HepG2 (cell line): Measurements from ENCODE around the gene CATSPERD. TPM values are rescaled to one million over a fixed set of nuclear protein-coding genes. Genes with fewer than 3 reads are reported as not detected.
A peak's percentile ranks its signal among the peaks of the same experiment; 100 is the strongest.

Experiments used
- IKZF4 ChIP-seq: sonication (generic); formaldehyde crosslinking; IDR thresholded peaks from 2 replicates; pipeline ENCODE4 v1.5.1; 2020; ENCODE audit warnings: borderline replicate concordance, mild to moderate bottlenecking, low read depth, missing genetic modification reagents; ENCODE audit errors: not compliant biosample characterization
- KDM2A ChIP-seq: sonication (generic); formaldehyde crosslinking; IDR thresholded peaks from 2 replicates; pipeline ENCODE4 v1.4.0; 2020; ENCODE audit warnings: low read depth, missing genetic modification reagents, borderline replicate concordance
- KDM5B ChIP-seq: sonication (generic); formaldehyde crosslinking; IDR thresholded peaks from 2 replicates; pipeline ENCODE4 v1.4.0; 2020; ENCODE audit warnings: missing genetic modification reagents, mild to moderate bottlenecking, borderline replicate concordance
- LCORL ChIP-seq, 2 experiments: fragments of 450-650 bp in 1 of 2; sonication (generic) in 1 of 2; formaldehyde crosslinking in 1 of 2; IDR thresholded peaks; 2 replicates each; pipeline versions ENCODE4 v1.5.0 to v1.6.1; 2017 to 2020; ENCODE audit warnings: antibody characterized with exemption in 1 of 2, missing genetic modification reagents in 1 of 2
- MED8 ChIP-seq: sonication (generic); formaldehyde crosslinking; IDR thresholded peaks from 2 replicates; pipeline ENCODE4 v1.8.1; 2023; ENCODE audit warnings: mild to moderate bottlenecking, missing genetic modification reagents; ENCODE audit not compliant: insufficient replicate concordance
- MYC ChIP-seq: sonication (generic); formaldehyde crosslinking; IDR thresholded peaks from 2 replicates; pipeline ENCODE4 v1.9.0; 2021; ENCODE audit warnings: missing genetic modification reagents, borderline replicate concordance
- NRL ChIP-seq: sonication (generic); formaldehyde crosslinking; IDR thresholded peaks from 2 replicates; pipeline ENCODE4 v1.5.0; 2020; ENCODE audit warnings: missing genetic modification reagents, mild to moderate bottlenecking, moderate library complexity, borderline replicate concordance
- POGZ ChIP-seq: sonication (generic); formaldehyde crosslinking; IDR thresholded peaks from 2 replicates; pipeline ENCODE4 v1.4.0; 2020; ENCODE audit warnings: mild to moderate bottlenecking, missing genetic modification reagents
- RNF2 ChIP-seq: fragments of 450-650 bp; conservative IDR thresholded peaks from 2 replicates; pipeline ENCODE4 v1.6.1; 2016; ENCODE audit warnings: low read depth
- SAP130 ChIP-seq: IDR thresholded peaks from 2 replicates; pipeline ENCODE4 v1.6.1; 2016; ENCODE audit warnings: low read depth
- SIN3A ChIP-seq: IDR thresholded peaks from 2 replicates; pipeline ENCODE4 v1.6.1; 2011; ENCODE audit warnings: low read depth, mild to moderate bottlenecking, control low read depth, low read length, borderline replicate concordance
- SPEN ChIP-seq: sonication (generic); formaldehyde crosslinking; IDR thresholded peaks from 2 replicates; pipeline ENCODE4 v1.5.1; 2020; ENCODE audit warnings: low read depth, mild to moderate bottlenecking, missing genetic modification reagents
- TBX2 ChIP-seq: sonication (generic); formaldehyde crosslinking; IDR thresholded peaks from 2 replicates; pipeline ENCODE4 v1.5.0; 2020; ENCODE audit warnings: missing genetic modification reagents, mild to moderate bottlenecking, borderline replicate concordance
- ZNF773 ChIP-seq: sonication (generic); formaldehyde crosslinking; IDR thresholded peaks from 2 replicates; pipeline ENCODE4 v1.4.0; 2020; ENCODE audit warnings: missing genetic modification reagents, borderline replicate concordance
- ZSCAN9 ChIP-seq: IDR thresholded peaks from 2 replicates; pipeline ENCODE4 v1.6.1; 2016; ENCODE audit warnings: borderline replicate concordance
- polyA plus RNA-seq, 8 experiments: library from polyadenylated mRNA; depleted of rRNA in 3 of 8; stranded (reverse) in 7 of 8; unstranded in 1 of 8; fragments of >200 nt; fragmentation: Illumina TruSeq in 4 of 8; extraction: Trizol in 4 of 8; gene quantifications; 2 replicates each; pipeline versions ENCODE4 v1.2.1 to v1.2.3, GENCODE V29; 2011 to 2016; ENCODE audit warnings: low read depth in 4 of 8, missing spikeins in 1 of 8, mixed read lengths in 1 of 8; ENCODE audit not compliant: insufficient read depth in 1 of 8
- total RNA-seq, 5 experiments: library from RNA; depleted of rRNA; stranded (reverse); fragments of >200 nt; fragmentation: Illumina TruSeq; extraction: Trizol; gene quantifications; 2 replicates each; pipeline ENCODE4 v1.2.3, GENCODE V29; 2016; ENCODE audit warnings: low read depth in 1 of 5
- TF ChIP-seq, protein P1 (sequence below): sonication (generic); formaldehyde crosslinking; IDR thresholded peaks from 2 replicates; pipeline ENCODE4 v1.4.0; 2020; ENCODE audit warnings: missing genetic modification reagents
- TF ChIP-seq, protein P2 (sequence below): sonication (generic); formaldehyde crosslinking; IDR thresholded peaks from 2 replicates; pipeline ENCODE4 v1.4.0; 2020; ENCODE audit warnings: mild to moderate bottlenecking, missing genetic modification reagents
- TF ChIP-seq, protein P3 (sequence below): sonication (generic); formaldehyde crosslinking; IDR thresholded peaks from 2 replicates; pipeline ENCODE4 v1.4.0; 2020; ENCODE audit warnings: missing genetic modification reagents, borderline replicate concordance
- TF ChIP-seq, protein P4 (sequence below): sonication (generic); formaldehyde crosslinking; IDR thresholded peaks from 2 replicates; pipeline ENCODE4 v1.4.0; 2020; ENCODE audit warnings: missing genetic modification reagents

The CATSPERD gene
- total and polyA plus RNA-seq, 2 of the 13 experiments (the other 11 are each of a cell fraction or from before 2014, with no cell fraction given), result 0.04 TPM; not detected in 1

DNA sequence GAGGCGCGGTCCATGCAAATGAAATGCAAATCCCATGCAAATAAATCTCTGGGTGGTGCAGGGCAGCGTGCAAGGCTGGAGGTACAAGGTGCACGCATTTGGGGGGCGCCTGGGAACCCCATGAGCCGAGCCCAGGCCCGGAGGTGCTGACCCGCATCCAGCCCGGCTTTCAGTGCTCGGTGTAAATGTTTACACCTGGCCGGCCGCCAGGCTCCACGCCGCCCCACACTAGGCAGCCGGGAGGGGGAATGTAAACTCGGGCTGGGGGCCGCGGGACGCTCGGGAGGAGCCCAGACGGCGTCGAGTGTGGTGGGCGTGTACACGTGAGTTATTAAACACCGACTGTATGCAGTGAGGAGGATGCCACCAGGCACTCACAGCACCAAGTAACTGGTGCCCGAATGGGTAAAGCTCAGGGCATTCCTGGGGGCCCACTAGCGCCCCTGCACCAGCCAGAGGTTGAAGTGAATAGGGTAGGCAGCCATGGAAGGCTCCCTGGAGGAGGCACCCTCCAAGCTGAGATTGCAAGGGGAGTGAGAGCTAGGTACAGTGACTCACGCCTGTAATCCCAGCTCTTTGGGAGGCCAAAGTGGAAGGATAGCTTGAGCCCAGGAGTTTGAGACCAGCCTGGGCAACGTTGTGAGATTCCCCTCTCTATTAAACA, 101.9 kb downstream of the CATSPERD start (continued):
- TF ChIP-seq RNF2, result no peak
- no peak for TF ChIP-seq ZNF773 (CRISPR knock-in tag)
- TF ChIP-seq, protein P1, sequence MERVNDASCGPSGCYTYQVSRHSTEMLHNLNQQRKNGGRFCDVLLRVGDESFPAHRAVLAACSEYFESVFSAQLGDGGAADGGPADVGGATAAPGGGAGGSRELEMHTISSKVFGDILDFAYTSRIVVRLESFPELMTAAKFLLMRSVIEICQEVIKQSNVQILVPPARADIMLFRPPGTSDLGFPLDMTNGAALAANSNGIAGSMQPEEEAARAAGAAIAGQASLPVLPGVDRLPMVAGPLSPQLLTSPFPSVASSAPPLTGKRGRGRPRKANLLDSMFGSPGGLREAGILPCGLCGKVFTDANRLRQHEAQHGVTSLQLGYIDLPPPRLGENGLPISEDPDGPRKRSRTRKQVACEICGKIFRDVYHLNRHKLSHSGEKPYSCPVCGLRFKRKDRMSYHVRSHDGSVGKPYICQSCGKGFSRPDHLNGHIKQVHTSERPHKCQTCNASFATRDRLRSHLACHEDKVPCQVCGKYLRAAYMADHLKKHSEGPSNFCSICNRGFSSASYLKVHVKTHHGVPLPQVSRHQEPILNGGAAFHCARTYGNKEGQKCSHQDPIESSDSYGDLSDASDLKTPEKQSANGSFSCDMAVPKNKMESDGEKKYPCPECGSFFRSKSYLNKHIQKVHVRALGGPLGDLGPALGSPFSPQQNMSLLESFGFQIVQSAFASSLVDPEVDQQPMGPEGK (CRISPR knock-in tag), result peak; percentile 96
- peak; percentile 22; the same call in 1 of the 2 replicates for TF ChIP-seq SPEN
- TF ChIP-seq, protein P2, sequence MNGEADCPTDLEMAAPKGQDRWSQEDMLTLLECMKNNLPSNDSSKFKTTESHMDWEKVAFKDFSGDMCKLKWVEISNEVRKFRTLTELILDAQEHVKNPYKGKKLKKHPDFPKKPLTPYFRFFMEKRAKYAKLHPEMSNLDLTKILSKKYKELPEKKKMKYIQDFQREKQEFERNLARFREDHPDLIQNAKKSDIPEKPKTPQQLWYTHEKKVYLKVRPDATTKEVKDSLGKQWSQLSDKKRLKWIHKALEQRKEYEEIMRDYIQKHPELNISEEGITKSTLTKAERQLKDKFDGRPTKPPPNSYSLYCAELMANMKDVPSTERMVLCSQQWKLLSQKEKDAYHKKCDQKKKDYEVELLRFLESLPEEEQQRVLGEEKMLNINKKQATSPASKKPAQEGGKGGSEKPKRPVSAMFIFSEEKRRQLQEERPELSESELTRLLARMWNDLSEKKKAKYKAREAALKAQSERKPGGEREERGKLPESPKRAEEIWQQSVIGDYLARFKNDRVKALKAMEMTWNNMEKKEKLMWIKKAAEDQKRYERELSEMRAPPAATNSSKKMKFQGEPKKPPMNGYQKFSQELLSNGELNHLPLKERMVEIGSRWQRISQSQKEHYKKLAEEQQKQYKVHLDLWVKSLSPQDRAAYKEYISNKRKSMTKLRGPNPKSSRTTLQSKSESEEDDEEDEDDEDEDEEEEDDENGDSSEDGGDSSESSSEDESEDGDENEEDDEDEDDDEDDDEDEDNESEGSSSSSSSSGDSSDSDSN (CRISPR knock-in tag), result peak; percentile 32; the same call in 1 of the 2 replicates
- TF ChIP-seq TBX2 (CRISPR knock-in tag), result peak; percentile 58; the same call in 1 of the 2 replicates
- TF ChIP-seq KDM2A (CRISPR knock-in tag), result peak; percentile 66
- no peak for TF ChIP-seq MED8 (CRISPR knock-in tag)
- no peak for TF ChIP-seq LCORL (IDR thresholded peaks at IDR 0.05)
- peak; percentile 43; the same call in 1 of the 2 replicates for TF ChIP-seq LCORL (CRISPR knock-in tag; IDR thresholded peaks at IDR 0.05)
- TF ChIP-seq NRL (CRISPR knock-in tag), result 0 out of 2 replicates have a peak, but pooled peaks have one; percentile 32
- TF ChIP-seq IKZF4 (CRISPR knock-in tag), result no peak
- no peak for TF ChIP-seq POGZ (CRISPR knock-in tag)
- TF ChIP-seq KDM5B, result peak; percentile 58; the same call in 1 of the 2 replicates
- TF ChIP-seq ZSCAN9, result 0 out of 2 replicates have a peak, but pooled peaks have one; percentile 21
- no peak for TF ChIP-seq SIN3A
- TF ChIP-seq, protein P3, sequence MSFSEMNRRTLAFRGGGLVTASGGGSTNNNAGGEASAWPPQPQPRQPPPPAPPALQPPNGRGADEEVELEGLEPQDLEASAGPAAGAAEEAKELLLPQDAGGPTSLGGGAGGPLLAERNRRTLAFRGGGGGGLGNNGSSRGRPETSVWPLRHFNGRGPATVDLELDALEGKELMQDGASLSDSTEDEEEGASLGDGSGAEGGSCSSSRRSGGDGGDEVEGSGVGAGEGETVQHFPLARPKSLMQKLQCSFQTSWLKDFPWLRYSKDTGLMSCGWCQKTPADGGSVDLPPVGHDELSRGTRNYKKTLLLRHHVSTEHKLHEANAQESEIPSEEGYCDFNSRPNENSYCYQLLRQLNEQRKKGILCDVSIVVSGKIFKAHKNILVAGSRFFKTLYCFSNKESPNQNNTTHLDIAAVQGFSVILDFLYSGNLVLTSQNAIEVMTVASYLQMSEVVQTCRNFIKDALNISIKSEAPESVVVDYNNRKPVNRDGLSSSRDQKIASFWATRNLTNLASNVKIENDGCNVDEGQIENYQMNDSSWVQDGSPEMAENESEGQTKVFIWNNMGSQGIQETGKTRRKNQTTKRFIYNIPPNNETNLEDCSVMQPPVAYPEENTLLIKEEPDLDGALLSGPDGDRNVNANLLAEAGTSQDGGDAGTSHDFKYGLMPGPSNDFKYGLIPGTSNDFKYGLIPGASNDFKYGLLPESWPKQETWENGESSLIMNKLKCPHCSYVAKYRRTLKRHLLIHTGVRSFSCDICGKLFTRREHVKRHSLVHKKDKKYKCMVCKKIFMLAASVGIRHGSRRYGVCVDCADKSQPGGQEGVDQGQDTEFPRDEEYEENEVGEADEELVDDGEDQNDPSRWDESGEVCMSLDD, result peak; percentile 94
- TF ChIP-seq SAP130, result peak; percentile 43
- TF ChIP-seq, protein P4, sequence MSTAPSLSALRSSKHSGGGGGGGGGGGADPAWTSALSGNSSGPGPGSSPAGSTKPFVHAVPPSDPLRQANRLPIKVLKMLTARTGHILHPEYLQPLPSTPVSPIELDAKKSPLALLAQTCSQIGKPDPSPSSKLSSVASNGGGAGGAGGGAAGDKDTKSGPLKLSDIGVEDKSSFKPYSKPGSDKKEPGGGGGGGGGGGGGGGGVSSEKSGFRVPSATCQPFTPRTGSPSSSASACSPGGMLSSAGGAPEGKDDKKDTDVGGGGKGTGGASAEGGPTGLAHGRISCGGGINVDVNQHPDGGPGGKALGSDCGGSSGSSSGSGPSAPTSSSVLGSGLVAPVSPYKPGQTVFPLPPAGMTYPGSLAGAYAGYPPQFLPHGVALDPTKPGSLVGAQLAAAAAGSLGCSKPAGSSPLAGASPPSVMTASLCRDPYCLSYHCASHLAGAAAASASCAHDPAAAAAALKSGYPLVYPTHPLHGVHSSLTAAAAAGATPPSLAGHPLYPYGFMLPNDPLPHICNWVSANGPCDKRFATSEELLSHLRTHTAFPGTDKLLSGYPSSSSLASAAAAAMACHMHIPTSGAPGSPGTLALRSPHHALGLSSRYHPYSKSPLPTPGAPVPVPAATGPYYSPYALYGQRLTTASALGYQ (CRISPR knock-in tag), result 0 out of 2 replicates have a peak, but pooled peaks have one; percentile 27
- TF ChIP-seq MYC (CRISPR knock-in tag), result no peak; the same call in 1 of the 2 replicates
